GM19328 (cell line): ENCODE results near the gene GPC5.
"Not testable (repeated sequence)": the region's sequence is repeated elsewhere in the genome, so short reads cannot be mapped to it uniquely, and the experiment has no call there.

ENCODE experiments used
- ATAC-seq: cut with Tn5 transposase; IDR thresholded peaks from one replicate; pipeline ENCODE4 v1.9.1; 2021; ENCODE audit warnings: mild to moderate bottlenecking, moderate library complexity; ENCODE audit not compliant: unreplicated experiment

GPC5 gene

DNA sequence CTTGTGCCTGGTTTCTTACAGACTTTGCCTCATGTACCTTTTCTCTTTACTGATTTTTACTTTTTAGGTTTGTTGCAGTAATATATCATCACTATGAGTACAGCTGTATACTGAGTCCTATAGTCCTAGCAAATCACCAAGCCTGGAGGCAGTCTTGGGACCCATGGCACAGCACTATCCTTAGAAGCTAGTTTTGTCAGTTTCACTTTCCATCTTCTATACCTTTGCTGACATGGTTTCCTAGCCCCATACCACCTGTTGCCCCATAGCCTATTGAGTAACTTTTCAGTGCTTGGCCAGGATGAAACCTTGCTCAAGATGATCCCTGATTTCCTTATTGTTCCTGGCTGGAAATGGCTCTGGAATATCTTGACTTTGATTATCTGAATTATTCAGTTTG is 826.4 kb downstream of the GPC5 start:
- no peak for ATAC-seq

DNA sequence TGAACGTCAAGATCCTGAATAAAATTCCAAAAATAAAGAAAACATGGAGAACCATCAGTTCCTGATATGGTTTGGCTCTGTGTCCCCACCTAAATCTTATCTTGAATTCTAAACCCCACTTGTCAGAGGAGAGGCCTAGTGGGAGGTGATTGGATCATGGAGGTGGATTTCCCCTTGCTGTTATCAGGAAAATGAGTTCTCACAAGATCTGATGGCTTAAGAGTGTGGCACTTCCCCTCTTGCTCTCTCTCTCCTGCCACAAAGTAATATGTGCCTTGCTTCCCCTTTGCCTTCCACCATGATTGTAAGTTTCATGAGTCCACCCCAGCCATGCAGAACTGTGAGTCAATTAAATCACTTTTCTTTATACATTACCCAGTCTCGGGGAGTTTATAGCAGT is 827.4 kb downstream of the GPC5 start:
- ATAC-seq: no peak

GRCh38 chr13:92232871-92233270 is 834.5 kb downstream of the GPC5 start:
- no peak for ATAC-seq

DNA sequence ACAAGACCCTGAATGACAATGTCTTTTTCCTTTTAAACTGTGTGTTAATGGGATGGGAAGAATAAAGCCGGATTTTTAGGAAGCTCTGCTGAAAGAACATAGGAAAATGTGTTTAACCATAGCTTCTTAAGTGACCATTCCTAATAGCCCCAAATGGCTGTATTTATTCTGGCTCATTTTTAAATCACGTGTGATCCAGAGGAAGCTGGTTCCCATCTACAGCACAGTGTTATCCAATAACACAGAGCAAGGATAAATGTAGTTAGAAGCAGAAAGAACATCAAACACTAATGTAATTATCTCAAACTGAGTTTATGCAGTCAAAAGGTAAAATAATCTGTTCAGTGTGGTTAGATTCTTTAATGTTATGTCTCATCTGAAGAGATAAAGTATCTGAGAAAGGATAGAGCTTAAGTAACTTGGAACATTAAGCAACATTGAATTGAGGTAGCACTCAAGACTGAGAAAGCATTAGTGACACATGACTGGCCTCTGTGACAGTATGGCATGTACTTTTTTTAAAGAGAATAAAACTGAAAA is 853.3 kb downstream of the GPC5 start:
- no peak for ATAC-seq

GRCh38 chr13:92255526-92255925 is 857.1 kb downstream of the GPC5 start:
- no peak for ATAC-seq

DNA sequence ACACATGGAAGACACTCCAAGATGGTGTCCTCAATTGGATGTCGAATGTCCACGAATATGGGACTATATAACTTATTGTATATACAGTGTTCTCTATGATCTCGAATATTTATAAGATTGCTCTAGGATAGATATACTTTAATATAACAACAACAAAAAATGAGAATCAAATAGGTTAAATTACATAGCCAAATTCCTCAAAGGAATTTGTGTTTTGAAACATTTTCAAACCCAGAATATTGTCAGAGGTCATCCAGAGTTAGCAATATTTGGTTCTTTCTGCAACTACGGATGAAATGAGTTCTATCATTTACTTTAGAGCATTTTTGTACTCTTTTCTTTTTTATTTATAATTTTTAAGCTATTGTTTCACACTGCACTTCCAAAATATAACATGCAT is 857.8 kb downstream of the GPC5 start:
- no peak for ATAC-seq

- ATAC-seq: no peak
Measured at GRCh38 chr13:92259046-92259445, 860.6 kb downstream of the GPC5 start.

DNA sequence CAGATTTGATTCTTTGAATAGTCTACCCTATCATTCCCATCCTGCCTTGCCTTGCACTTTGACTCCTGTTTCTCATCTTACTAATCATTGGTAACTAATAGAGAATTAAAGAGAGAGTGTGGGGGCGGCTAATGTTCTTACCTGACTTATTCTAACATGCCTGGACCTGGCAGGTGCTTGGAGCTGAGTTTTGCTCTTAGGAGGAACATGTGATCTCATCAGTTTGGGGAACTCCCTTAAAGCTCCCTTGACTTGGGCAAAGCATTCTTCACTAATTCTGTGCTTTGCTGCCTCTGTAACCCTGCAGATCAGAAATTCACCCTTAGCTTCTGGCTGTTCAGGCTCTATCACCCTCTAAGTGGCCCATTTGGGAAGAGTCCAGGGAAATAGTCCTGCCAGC is 861.1 kb downstream of the GPC5 start:
- ATAC-seq: no peak

DNA sequence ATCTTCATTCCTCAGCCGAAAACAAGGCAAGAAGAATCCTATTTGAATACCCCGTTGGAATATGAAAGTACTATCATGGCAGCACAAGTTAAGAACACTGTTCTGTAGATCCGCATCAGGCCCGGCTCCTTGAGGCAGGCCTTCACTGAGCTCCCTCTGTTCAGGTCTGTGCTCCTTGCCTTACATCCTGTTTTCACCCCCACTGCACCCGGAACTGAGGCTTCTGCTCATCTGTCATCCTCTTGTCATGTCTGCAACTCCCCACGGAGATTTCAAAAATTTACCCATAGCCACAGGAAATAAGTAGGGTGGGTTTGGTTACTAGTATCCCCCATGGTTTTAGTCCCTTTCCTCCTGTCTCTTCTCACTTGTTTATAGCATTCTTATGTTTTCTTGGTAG is 861.9 kb downstream of the GPC5 start:
- no peak for ATAC-seq

GRCh38 chr13:92262100-92262788 is 863.8 kb downstream of the GPC5 start:
- no peak for ATAC-seq

- no peak for ATAC-seq
Measured at GRCh38 chr13:92265408-92265807, 867.0 kb downstream of the GPC5 start.

GRCh38 chr13:92270990-92271389 is 872.6 kb downstream of the GPC5 start:
- ATAC-seq: no peak

GRCh38 chr13:92272177-92272576 is 873.8 kb downstream of the GPC5 start:
- no peak for ATAC-seq

DNA sequence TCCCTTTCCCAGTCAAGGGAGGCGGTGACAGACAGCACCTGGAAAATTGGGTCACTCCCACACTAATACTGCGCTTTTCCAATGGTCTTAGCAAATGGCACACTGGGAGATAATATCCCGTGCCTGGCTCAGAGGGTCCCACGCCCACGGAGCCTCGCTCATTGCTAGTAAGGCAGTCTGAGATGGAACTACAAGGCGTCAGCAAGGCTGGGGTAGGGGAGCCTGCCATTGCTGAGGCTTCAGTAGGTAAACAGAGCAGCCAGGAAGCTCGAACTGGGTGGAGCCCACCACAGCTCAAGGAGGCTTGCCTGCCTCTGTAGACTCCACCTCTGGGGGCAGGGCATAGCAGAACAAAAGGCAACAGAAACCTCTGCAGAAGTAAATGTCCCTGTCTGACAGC is 882.6 kb downstream of the GPC5 start:
- not testable (repeated sequence) for ATAC-seq

DNA sequence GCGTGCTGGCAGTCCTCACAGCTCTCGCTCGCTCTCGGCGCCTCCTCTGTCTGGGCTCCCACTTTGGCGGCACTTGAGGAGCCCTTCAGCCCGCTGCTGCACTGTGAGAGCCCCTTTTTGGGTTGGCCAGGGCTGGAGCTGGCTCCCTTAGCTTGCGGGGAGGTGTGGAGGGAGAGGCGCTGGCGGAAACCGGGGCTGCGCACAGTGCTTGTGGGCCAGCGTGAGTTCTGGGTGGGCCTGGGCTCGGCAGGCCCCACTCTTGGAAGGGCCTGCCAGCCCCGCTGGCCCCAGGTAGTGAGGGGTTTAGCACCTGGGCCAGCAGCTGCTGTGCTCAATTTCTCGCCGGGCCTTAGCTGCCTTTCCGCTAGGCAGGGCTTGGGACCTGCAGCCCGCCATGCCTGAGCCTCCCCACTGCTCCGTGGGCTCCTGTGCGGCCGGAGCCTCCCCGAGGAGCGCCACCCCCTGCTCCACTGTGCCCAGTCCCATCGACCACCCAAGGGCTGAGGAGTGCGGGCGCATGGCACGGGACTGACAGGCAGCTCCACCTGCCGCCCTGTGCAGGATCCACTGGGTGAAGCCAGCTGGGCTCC is 892.4 kb downstream of the GPC5 start:
- ATAC-seq: not testable (repeated sequence)

DNA sequence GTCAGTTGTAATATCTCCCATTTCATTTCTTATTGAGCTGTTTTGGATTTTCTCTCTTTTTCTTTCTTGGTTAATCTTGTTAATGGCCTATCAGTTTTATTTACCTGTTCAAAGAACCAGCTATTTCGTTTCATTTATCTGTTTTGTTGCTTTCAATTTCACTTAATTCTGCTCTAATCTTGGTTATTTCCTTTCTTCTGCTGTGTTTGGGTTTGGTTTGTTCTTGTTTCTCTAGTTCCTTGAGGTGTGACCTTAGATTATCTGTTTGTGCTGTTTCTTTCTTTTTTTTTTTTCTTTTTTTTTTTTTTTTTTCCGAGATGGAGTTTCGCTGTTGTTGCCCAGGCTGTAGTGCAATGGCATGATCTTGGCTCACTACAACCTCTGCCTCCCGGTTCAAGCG is 896.1 kb downstream of the GPC5 start:
- not testable (repeated sequence) for ATAC-seq

DNA sequence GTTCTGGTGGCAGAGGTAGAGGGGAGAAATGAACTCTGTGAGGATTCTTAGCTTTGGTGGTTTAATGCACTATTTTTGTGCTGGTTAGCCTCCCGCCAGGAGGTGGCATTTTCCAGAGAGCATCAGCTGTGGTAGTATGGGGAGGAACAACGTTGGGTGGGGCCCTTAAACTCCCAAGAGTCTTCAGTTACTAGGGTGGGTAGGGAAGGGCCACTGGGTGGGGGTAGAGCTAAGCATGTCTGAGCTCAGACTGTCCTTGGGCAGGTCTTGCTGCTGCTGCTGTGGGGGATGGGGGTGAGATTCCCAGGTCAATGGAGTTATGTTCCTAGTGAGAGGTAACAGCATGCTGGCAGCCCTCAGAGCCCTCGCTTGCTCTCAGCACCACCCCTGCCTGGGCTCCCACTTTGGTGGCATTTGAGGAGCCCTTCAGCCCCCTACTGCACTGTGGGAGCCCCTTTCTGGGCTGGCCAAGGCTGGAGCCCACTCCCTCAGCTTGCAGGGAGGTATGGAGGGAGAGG is 897.8 kb downstream of the GPC5 start:
- ATAC-seq: not testable (repeated sequence)

DNA sequence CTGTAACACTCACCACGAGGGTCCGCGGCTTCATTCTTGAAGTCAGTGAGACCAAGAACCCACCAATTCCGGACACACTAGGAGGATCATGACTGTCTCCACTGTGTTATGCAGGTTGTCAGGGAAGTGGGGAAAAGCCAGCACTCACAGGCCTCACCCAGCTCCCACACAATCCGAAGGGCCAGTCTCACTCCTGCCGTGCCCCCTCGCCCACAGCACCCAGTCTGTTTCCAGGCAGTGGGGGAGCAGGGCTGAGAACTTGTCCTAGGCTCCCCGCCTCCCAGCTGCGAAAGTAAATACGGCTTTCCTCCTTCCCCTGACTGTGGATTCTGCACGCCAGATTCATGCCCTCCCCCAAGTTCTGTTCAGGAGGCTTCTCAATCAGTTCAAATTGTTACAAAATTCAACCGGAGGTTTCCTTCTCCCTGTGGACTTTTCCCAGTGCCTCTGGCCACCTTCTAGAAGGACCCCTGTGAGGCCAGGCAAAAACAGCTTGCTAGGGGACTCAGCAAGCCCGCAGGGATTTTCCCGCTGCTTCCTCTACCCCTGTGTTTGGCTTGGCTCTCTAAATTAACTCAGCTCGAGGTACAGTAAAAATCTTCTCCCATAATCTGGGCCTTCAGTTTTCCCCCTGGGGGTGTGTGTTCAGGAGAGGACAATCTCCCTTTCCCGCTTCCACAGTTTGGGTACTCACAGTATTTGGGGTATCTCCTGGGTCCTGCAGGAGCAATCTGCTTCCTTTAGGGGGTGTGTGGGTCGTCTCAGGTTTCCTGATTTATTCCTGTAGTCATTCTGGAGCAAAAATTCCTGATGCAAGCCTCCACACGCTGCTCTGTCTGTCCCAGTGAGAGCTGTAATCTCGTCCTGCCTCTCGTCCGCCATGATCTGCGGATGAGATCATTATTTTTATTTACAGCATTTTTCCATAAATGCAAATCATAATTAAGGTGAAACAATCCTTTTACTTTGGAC is 899.8 kb downstream of the GPC5 start:
- no peak for ATAC-seq

- no peak for ATAC-seq
Measured at GRCh38 chr13:92300651-92301050, 902.2 kb downstream of the GPC5 start.

GRCh38 chr13:92303428-92303827 is 905.0 kb downstream of the GPC5 start:
- ATAC-seq: no peak

DNA sequence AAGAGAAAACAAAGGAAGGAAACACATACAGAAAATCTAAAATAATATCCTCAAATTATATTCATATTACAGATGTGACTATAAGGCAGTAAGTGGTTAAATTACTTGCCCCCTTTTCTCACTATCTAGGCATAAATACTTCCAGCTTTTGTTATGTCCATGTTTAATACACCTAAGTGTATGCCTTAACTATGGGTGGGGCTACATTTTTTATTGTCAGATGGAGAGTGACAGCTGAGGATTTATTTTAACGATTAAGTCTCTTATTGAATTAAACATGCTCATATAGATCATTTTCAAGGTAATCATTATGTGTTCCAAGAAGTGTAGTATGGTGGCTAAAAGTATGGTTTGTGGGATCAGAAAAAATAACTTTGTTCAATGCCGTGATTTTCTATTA is 909.3 kb downstream of the GPC5 start:
- no peak for ATAC-seq
